ENCODE measurements around the gene CHRD. TPM values are rescaled to one million over a fixed set of nuclear protein-coding genes. Genes with fewer than 3 reads are reported as not detected.

Gene CHRD
- total RNA-seq, 1 experiment from 2014 or later: 1.8 TPM

DNA sequence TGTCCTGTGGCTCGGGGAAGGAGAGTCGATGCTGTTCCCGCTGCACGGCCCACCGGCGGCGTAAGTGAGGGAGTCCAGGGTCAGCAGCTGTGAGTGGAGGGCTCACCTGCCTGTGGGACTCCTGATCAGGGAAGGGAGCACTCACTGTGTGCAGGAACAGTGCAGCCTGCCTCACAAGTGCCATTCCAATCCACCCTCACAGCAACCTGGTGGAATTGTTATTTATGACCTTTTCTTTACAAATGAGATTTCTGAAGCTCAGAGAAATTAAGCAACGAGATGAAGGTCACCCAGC lies 9.0 kb downstream of the CHRD start:
- no peak overlapping the region for H3K4me3 Mint-ChIP-seq
- H2BK120ac ChIP-seq (ENCODE audit: low read depth, low read length, poor library complexity, severe bottlenecking): no peak overlapping the region
- no peaks in the 10 kb centered on the region for H3K9me3 ChIP-seq (ENCODE audit: control insufficient read depth, low read depth, low read length)
- no CpG with 5 or more reads among the region's 8 CpGs for WGBS (ENCODE audit: extremely low coverage, insufficient read length, low lambda C conversion rate)
- H2BK15ac ChIP-seq (ENCODE audit: low read depth, low read length): no peak overlapping the region
- no peaks in the 10 kb centered on the region for H3K27me3 ChIP-seq (ENCODE audit: insufficient read depth, low read length)
- no peak overlapping the region for H3K27ac Mint-ChIP-seq
- H2BK5ac ChIP-seq (ENCODE audit: insufficient read length, low read length): no peak overlapping the region
- no peak overlapping the region for H3K9ac ChIP-seq (ENCODE audit: extremely low read depth, insufficient read length, low read length)
- peaks cover 31% of the 10 kb centered on the region for H3K27me3 Mint-ChIP-seq (ENCODE audit: low read depth)
- H3K23me2 ChIP-seq (ENCODE audit: insufficient read length, low read depth, low read length, poor library complexity, severe bottlenecking): no peaks in the 10 kb centered on the region
- H3K4me1 Mint-ChIP-seq: peaks cover 6 to 7% of the 10 kb centered on the region in 2 experiments; a peak in 3 of 4 replicates
- no peak overlapping the region for H4K8ac ChIP-seq (replicated peaks; ENCODE audit: insufficient read length, low read depth, low read length)
- H3K4me2 ChIP-seq (ENCODE audit: insufficient read depth, insufficient read length, low read length): no peak overlapping the region
- no peak overlapping the region for H4K91ac ChIP-seq (ENCODE audit: insufficient read length, low read depth, low read length)
- no peak overlapping the region for H3K4ac ChIP-seq (ENCODE audit: low read depth, low read length)
- no peak for DNase-seq
- H2BK12ac ChIP-seq (ENCODE audit: insufficient read length, low read depth, low read length): no peak overlapping the region
- H2BK20ac ChIP-seq (ENCODE audit: low read depth, low read length, poor library complexity, severe bottlenecking): no peak overlapping the region
- no peaks in the 10 kb centered on the region for H3K36me3 Mint-ChIP-seq (ENCODE audit: insufficient read depth in 1 of 3, low read depth in 3 of 3)
- no peak overlapping the region for H4K5ac ChIP-seq (ENCODE audit: insufficient read length, low read depth, low read length)
- H3K4me1 ChIP-seq (ENCODE audit: insufficient read depth, low read length): no peaks in the 10 kb centered on the region
- H3T11ph ChIP-seq (ENCODE audit: low read length): no peak overlapping the region
- no peaks in the 10 kb centered on the region for H3K79me1 ChIP-seq (ENCODE audit: insufficient read depth, low read depth, low read length, poor library complexity, severe bottlenecking)
- TF ChIP-seq, protein P1, sequence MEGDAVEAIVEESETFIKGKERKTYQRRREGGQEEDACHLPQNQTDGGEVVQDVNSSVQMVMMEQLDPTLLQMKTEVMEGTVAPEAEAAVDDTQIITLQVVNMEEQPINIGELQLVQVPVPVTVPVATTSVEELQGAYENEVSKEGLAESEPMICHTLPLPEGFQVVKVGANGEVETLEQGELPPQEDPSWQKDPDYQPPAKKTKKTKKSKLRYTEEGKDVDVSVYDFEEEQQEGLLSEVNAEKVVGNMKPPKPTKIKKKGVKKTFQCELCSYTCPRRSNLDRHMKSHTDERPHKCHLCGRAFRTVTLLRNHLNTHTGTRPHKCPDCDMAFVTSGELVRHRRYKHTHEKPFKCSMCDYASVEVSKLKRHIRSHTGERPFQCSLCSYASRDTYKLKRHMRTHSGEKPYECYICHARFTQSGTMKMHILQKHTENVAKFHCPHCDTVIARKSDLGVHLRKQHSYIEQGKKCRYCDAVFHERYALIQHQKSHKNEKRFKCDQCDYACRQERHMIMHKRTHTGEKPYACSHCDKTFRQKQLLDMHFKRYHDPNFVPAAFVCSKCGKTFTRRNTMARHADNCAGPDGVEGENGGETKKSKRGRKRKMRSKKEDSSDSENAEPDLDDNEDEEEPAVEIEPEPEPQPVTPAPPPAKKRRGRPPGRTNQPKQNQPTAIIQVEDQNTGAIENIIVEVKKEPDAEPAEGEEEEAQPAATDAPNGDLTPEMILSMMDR (conservative IDR thresholded peaks at IDR 0.05): no peak
- no peak overlapping the region for H2AFZ ChIP-seq (ENCODE audit: low read length)
- H3K27ac ChIP-seq (ENCODE audit: insufficient read length, low read depth, low read length): no peak overlapping the region
- no peaks in the 10 kb centered on the region; a peak in 1 of 5 replicates for H3K9me3 Mint-ChIP-seq
- no peak overlapping the region for H2AK5ac ChIP-seq (ENCODE audit: insufficient read length, low read length)
- H3K18ac ChIP-seq (ENCODE audit: insufficient read length, low read depth, low read length): no peak overlapping the region
- no peak overlapping the region for H3K14ac ChIP-seq (ENCODE audit: insufficient read depth, low read length)
- no peaks in the 10 kb centered on the region for H3K79me2 ChIP-seq (ENCODE audit: insufficient read depth, low read length)
- H3K23ac ChIP-seq (ENCODE audit: insufficient read length, low read depth, low read length): no peak overlapping the region
- H3K56ac ChIP-seq (ENCODE audit: insufficient read length, low read depth, low read length): no peak overlapping the region
- H4K20me1 ChIP-seq (ENCODE audit: control insufficient read depth, insufficient read depth, insufficient read length): no peaks in the 10 kb centered on the region
